ACC112 (cell line): ENCODE data around the gene CCDC141.
"Not testable (repeated sequence)": the region's sequence is repeated elsewhere in the genome, so short reads cannot be mapped to it uniquely, and the experiment has no call there.

Source experiments
- H2AFZ ChIP-seq: fragments of 200-600 bp; sonication (generic); one replicate; pipeline ENCODE4 v1.6.0; 2017; ENCODE audit warnings: antibody characterized with exemption, low read length; ENCODE audit not compliant: unreplicated experiment
- H3K27ac ChIP-seq: fragments of 200-600 bp; sonication (generic); 2 replicates; pipeline ENCODE4 v1.5.1; 2014; ENCODE audit warnings: low read depth, mild to moderate bottlenecking, antibody characterized with exemption, low read length, moderate library complexity
- H3K27me3 ChIP-seq: fragments of 200-600 bp; sonication (generic); 2 replicates; pipeline ENCODE4 v1.6.1; 2014; ENCODE audit warnings: mild to moderate bottlenecking, antibody characterized with exemption, low read length, moderate library complexity, mixed read lengths; ENCODE audit not compliant: insufficient read depth
- H3K36me3 ChIP-seq: fragments of 200-600 bp; sonication (generic); 2 replicates; pipeline ENCODE4 v1.6.1; 2016; ENCODE audit warnings: mild to moderate bottlenecking, antibody characterized with exemption, low read length, moderate library complexity, mixed read lengths; ENCODE audit not compliant: insufficient read depth
- H3K4me1 ChIP-seq: fragments of 200-600 bp; sonication (generic); one replicate; pipeline ENCODE4 v1.6.1; 2016; ENCODE audit warnings: low read length, mixed read lengths; ENCODE audit not compliant: insufficient read depth, unreplicated experiment, control insufficient read depth
- H3K4me3 ChIP-seq: fragments of 200-600 bp; sonication (generic); 2 replicates; pipeline ENCODE4 v1.5.1; 2014; ENCODE audit warnings: mild to moderate bottlenecking, low read depth, low read length
- H3K79me2 ChIP-seq: fragments of 200-600 bp; sonication (generic); one replicate; pipeline ENCODE4 v1.6.0; 2016; ENCODE audit warnings: low read length; ENCODE audit not compliant: control insufficient read depth, unreplicated experiment, insufficient read depth

The CCDC141 gene

DNA sequence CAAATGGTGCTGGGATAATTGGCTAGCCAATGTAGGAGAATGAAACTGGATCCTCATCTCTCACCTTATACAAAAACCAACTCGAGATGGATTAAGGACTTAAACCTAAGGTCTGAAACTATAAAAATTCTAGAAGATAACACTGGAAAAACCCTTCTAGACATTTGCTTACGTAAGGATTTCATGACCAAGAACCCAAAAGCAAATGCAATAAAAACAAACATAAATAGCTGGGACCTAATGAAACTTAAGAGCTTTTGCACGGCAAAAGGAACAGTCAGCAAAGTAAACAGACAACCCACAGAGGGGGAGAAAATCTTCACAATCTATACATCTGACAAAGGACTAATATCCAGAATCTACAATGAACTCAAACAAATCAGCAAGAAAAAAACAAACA is 35.7 kb downstream of the CCDC141 start:
- not testable (repeated sequence) for H3K4me3 ChIP-seq, H3K4me1 ChIP-seq, H3K27me3 ChIP-seq, H3K27ac ChIP-seq, H3K36me3 ChIP-seq, H3K79me2 ChIP-seq, H2AFZ ChIP-seq

DNA sequence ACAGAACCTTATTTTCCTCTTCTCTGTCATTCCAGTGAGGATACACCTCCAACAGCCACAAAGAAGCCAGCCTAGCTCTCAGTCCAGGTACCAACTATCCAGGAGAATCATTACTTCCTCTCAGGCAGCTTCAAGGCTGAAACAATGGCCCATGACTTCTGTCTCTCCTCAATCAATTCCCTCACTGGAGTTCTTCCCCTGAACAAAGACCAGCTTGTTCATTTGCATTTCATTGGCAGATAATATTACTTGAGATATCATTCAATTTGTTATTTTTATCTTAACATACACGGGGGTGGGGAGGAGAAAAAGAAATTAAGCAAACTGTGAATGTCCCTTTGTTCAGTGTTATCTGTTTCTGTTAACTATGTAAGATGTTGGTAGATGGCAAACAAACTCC is 44.0 kb downstream of the CCDC141 start:
- H3K4me1 ChIP-seq = no peaks in the 10 kb centered on the region
- no peaks in the 10 kb centered on the region for H3K79me2 ChIP-seq
- H3K27me3 ChIP-seq = no peaks in the 10 kb centered on the region
- H2AFZ ChIP-seq = no peak overlapping the region
- no peak overlapping the region for H3K27ac ChIP-seq
- H3K36me3 ChIP-seq = no peaks in the 10 kb centered on the region
- no peak overlapping the region for H3K4me3 ChIP-seq

DNA sequence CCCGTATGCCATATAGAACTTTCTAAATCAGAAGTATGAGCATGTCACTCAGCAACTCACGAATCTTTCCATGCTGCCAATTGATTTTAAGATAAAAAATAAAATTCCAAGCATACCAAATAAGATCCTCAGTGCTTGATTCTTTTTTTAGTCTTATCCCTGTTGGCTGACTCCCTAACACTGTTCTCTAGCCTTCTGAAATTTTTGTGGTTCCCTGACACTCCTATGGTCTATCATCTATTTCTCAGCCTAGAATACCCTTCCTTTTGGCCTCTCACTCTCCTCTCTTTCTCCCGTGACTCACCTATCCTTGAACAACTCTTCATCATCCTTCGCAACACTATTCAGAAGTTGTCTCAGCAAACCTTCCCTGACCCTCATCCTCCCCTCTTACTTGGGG is 50.5 kb downstream of the CCDC141 start:
- Histone ChIP-seq H3K79me2 (no peaks in the 10 kb centered on the region), H3K27me3 (peaks cover 6% of the 10 kb centered on the region), H3K27ac (no peak overlapping the region), H2AFZ (no peak overlapping the region), H3K4me1 (no peaks in the 10 kb centered on the region), H3K4me3 (no peak overlapping the region), H3K36me3 (no peaks in the 10 kb centered on the region)

DNA sequence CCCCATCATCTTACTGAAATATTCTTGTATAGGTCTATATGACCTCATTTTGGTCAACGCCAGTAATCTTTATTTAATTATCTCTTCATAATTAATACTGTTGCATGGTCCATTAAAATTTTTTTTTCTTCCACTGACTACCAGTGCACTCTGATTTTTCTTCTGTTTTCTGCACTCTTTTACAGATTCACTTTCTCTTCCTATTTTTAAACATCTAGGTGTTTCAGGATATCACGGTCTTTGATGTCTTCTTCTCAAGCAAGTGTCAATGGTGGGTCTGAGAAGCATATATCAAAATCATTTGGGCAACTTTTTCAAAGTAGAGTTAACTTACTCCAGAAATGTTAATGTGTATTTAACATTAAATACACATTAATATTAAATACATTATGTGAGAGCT is 51.4 kb downstream of the CCDC141 start:
- Histone ChIP-seq H3K4me1 (no peaks in the 10 kb centered on the region), H3K27ac (no peak overlapping the region), H2AFZ (no peak overlapping the region), H3K36me3 (no peaks in the 10 kb centered on the region), H3K4me3 (no peak overlapping the region), H3K27me3 (peaks cover 6% of the 10 kb centered on the region), H3K79me2 (no peaks in the 10 kb centered on the region)

DNA sequence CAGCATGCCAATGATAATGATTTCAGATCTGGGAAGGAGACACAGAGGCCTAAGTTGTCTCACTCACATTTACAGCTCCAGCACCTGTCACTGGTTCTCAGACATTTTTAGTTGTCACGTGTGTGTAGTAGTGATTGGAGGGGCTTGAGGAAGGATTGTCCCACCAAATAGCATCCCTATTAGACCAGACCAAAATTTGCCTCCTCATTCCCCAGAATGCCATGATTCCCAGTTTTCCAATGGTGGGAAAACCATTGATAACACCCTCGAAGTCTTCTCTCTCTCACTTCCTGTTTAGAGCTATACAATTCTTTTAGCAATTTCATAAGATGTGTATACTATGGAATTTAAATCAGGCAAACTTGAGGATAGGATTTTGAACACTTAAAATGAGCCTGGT is 52.5 kb downstream of the CCDC141 start:
- Histone ChIP-seq H3K79me2 (no peaks in the 10 kb centered on the region), H3K4me1 (no peaks in the 10 kb centered on the region), H2AFZ (no peak overlapping the region), H3K27ac (no peak overlapping the region), H3K27me3 (peaks cover 6% of the 10 kb centered on the region), H3K4me3 (no peak overlapping the region), H3K36me3 (no peaks in the 10 kb centered on the region)

DNA sequence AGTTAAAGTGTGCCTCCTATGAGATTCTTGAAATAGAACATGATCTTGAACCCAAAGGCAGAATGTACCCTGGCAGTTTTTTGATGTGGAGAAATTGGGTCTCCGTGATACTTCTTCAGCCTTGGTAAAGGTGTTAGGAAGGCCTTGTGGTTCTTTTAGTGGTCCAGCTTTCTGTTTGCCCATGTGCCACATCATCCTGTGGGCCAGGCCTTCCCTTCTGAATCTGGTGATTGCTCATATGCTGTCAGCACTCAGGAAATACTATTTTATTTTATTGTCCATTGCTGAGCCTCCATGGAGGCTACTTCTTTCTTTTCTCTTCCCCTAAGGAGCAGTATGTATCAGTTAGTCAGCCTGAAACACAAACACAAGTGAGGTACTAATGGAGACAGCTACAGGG is 52.9 kb downstream of the CCDC141 start:
- no peak overlapping the region for H2AFZ ChIP-seq
- H3K27me3 ChIP-seq = peaks cover 6% of the 10 kb centered on the region
- H3K4me3 ChIP-seq = no peak overlapping the region
- no peak overlapping the region for H3K27ac ChIP-seq
- H3K79me2 ChIP-seq = no peaks in the 10 kb centered on the region
- H3K4me1 ChIP-seq = no peaks in the 10 kb centered on the region
- H3K36me3 ChIP-seq = no peaks in the 10 kb centered on the region

DNA sequence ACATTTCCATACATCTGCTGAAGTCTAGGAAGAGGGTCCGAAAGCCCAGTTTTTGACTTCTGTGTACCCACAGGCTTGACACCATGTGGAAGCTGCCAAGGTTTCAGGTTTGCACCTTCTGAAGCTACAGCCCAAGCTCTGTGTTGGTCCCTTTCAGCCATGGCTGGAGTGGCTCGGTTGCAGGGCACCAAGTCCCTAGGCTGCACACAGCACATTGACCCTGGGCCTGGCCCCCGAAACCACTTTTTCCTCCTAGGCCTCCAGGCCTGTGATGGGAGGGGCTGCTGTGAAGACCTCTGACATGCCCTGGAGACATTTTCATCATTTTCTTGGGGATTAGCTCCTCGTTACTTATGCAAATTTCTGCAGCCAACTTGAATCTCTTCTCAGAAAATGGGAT is 55.7 kb downstream of the CCDC141 start:
- H3K79me2 ChIP-seq = no peaks in the 10 kb centered on the region
- H3K27ac ChIP-seq = no peak overlapping the region
- no peak overlapping the region for H3K4me3 ChIP-seq
- no peak overlapping the region for H2AFZ ChIP-seq
- H3K4me1 ChIP-seq = no peaks in the 10 kb centered on the region
- H3K36me3 ChIP-seq = no peaks in the 10 kb centered on the region
- H3K27me3 ChIP-seq = peaks cover 5% of the 10 kb centered on the region

DNA sequence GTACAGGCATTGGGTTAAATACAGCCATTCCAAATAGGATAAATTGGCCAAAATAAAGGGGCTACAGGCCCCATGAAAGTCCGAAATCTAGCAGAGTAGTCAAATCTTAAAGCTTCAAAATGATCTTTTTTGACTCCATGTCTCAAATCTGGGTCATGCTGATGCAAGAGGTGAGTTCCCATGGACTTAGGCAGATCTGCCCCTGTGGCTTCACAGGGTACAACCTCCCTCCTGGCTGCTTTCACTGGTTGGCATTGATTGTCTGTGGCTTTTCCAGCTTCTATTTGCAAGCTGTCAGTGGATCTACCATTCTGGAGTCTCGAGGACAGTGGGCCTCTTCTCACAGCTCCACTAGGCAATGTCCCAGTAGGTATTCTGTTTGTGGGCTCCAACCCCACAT is 56.1 kb downstream of the CCDC141 start:
- H3K4me1 ChIP-seq = no peaks in the 10 kb centered on the region
- H3K27me3 ChIP-seq = peaks cover under 1% of the 10 kb centered on the region; the same call in 1 of the 2 replicates
- H3K4me3 ChIP-seq = no peak overlapping the region
- no peaks in the 10 kb centered on the region for H3K79me2 ChIP-seq
- H3K27ac ChIP-seq = no peak overlapping the region
- H2AFZ ChIP-seq = no peak overlapping the region
- no peaks in the 10 kb centered on the region for H3K36me3 ChIP-seq

DNA sequence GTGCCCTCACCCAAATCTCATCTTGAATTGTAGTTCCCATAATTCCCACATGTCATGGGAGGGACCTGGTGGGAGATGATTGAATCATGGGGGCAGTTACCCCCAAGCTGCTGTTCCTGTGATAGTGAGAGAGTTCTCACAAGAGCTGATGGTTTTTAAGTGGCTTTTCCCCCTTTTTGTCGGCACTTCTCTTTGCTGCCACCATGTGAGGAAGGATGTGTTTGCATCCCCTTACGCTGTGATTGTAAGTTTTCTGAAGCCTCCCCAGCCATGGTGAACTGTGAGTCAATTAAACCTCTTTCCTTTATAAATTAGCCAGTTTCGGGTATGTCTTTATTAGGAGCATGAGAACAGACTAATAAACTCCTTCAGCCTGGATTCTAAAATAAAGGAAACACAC is 57.2 kb downstream of the CCDC141 start:
- H3K79me2 ChIP-seq, H3K4me1 ChIP-seq, H3K36me3 ChIP-seq, H3K4me3 ChIP-seq, H3K27ac ChIP-seq, H3K27me3 ChIP-seq: not testable (repeated sequence)
- peak overlapping the region; percentile 62 for H2AFZ ChIP-seq

DNA sequence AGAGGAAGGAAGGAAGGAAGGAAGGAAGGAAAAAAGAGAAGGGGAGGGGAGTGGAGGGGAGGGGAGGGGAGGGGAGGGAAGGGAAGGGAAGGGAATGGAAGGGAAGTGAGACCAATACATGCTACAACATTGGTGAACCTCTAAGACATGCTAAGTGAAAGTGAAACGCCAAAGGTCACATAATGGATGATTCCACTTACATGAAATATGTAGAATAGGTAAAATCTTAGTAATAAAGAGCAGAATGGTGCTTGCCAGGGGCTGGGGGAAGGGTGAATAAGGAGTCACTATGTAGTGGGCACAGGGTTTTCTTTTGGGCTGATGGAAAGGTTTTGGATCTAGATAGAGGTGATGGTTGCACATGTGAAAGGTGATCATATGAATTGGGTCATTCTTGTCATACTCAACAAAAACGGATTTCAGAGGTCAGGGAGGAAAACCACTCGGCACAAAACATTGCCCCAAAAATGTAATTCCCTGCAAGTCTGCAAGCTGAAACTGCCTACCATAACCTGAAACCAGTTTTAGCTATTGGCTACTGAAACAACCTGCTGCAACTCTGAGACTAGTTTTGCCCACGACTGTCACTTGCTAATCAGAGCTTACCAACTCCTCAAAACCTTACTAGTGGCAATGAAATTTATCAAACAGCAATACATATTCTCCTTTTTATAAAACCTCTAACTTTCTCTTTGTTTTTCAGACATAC is 59.2 kb downstream of the CCDC141 start:
- Histone ChIP-seq H3K27ac (no peak overlapping the region), H3K27me3 (no peaks in the 10 kb centered on the region), H3K36me3 (no peaks in the 10 kb centered on the region), H3K4me3 (no peak overlapping the region), H2AFZ (no peak overlapping the region), H3K4me1 (no peaks in the 10 kb centered on the region), H3K79me2 (no peaks in the 10 kb centered on the region)

DNA sequence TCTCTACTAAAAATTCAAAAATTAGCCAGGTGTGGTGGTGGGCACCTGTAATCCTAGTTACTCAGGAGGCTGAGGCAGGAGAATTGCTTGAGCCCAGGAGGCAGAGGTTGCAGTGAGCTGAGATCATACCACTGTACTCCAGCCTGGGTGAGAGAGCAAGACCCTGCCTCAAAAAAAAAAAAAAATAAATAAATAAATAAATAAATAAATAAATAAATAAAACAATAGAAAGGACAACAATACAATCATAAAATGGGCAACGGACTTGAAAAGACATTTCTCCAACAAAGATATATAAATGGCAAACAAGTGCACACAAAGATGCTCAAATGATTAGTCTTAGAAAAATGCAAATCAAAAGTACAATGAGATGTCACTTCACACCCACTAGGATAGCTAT is 60.5 kb downstream of the CCDC141 start:
- not testable (repeated sequence) for H3K79me2 ChIP-seq, H3K27ac ChIP-seq, H3K4me3 ChIP-seq, H3K36me3 ChIP-seq, H2AFZ ChIP-seq, H3K4me1 ChIP-seq, H3K27me3 ChIP-seq
